NB4 (cell line): ENCODE results near the gene MRPL3.

Experiments
- CTCF ChIP-seq: IDR thresholded peaks from one replicate; pipeline ENCODE4 v1.5.1; 2012; ENCODE audit warnings: low read depth, low read length
- POLR2A ChIP-seq: IDR thresholded peaks from 2 replicates; pipeline ENCODE4 v1.6.1; 2011; ENCODE audit warnings: mild to moderate bottlenecking; ENCODE audit not compliant: insufficient read length; ENCODE audit errors: extremely low read depth

- TF ChIP-seq POLR2A (no peak), CTCF (no peak)
These were observed 28.7 kb downstream of the MRPL3 start for GRCh38 chr3:131474115-131474514.
